ENCODE results near the gene SCGB1C1.
"Not testable (repeated sequence)": the region's sequence is repeated elsewhere in the genome, so short reads cannot be mapped to it uniquely, and the experiment has no call there.

Gene SCGB1C1

DNA sequence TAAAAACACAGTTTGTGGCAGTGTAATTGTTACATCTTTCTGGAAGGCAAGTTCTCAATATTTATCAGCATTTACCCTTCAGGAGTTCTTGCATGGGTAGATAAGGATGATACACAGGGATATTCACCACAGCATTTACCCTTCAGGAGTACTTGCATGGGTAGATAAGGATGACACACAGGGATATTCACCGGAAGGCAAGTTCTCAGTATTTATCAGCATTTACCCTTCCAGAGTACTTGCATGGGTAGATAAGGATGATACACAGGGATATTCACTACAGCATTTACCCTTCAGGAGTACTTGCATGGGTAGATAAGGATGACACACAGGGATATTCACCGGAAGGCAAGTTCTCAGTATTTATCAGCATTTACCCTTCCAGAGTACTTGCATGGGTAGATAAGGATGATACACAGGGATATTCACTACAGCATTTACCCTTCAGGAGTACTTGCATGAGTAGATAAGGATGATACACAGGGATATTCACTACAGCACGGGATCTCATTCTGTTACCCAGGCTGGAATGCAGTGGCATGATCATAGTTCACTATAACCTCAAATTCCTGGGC, 27.9 kb downstream of the SCGB1C1 start:
- FAIRE-seq = not testable (repeated sequence)

DNA sequence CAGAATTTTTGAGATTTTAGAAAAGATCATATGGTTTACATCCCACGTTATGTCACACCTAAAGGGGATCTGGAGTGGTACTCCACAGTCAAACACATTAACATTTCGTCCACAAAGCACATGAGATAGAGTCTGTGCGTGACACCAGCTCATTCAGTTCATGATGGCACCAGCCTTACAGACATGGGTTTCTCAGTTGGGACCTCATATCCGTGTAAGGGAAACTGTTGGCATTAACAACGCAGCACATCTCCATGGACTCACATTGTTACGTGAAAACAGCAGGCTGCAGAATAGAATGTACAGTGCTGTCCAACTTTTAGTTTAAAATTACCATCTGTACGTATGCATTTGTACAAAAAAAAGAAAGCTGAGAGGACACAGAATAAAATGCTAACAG, 28.7 kb downstream of the SCGB1C1 start:
- no peak for FAIRE-seq

DNA sequence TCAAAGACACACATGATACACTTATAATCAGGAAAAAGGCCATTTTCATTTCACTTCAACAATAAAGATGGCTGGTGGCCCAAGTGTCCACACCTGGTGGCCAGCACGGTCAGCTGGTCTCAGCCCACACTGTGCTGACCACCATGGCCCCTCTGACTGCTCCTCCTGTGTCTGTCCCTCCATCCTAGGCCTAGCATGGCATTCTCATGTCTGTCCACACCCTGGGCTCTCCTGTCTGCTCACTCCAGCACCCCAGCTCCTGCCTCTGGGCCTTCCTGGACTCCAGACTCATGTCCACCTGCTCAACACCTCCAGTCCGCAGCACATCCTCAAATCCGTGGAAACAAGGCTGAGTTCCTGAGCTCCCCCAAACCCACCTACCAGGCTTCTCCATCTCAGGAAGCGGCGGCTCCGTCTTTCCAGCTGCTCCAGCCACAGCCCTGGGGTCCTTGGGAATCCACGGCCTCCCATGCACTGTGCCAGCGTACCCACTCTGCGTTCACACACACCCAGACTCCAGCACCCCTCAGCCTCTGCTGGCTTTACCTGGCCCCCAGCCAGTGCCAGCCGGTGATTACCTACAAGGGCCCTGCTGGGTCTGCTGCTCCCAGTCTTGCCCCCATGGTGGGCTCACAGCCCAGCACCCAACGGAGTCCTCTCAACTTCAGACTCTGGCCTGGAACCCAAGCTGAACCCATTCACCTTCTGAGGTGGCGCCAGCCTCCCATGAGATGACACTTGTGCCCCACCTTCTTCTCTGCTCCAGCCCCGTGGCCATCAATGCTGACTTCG, 29.3 kb downstream of the SCGB1C1 start:
- no peak for FAIRE-seq

DNA sequence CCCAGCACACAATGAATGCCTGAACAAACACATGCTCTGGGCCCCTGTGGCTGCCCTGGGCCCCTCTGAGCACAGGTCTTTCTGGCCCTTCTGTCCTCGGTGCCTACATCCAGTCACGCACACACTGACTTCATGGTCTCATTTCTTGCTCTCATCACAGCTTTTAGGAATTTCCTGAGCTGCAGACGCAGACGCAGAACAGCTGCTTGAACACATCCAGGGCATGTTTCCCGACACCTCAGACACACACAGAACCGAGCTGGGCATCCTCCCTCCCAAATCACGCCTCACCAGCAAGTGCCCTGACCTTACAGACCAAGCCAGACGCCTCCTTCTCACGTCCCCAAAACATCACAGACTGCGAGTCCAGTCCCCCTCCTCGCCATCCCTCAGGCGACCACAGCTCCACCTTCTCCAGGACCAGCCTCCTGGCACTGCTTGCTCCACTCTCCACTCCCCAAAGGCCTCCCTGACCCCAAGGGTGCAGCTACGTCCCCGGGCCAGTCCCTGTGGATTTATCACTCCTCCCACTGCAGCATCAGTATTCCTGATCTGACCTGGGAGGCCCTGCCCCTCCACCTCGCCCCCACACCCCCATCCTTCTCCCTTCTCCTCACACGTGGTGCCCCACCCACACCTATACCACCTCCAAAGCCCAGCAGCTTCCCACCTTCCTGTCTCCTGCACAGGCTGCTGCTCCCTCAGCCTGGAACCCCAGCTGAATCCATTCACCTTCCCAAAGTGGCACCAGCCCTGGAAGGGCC, 30.3 kb downstream of the SCGB1C1 start:
- FAIRE-seq = no peak

DNA sequence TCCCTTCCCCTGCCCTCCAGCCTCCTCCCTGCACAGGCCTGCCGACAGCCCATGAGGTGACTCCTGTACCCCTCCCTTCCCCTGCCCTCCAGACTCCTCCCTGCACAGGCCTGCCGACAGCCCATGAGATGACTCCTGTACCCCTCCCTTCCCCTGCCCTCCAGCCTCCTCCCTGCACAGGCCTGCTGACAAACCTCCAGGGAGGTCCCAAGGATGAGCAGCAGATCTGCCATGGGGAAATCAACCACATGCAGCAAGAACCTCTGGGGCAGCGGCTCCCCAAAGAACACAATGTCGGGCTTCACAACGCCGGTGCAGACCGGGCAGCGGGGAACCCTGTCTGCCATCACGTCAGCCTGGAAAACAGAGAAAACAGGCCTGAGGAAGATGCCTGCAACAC, 31.0 kb downstream of the SCGB1C1 start:
- FAIRE-seq = no peak

DNA sequence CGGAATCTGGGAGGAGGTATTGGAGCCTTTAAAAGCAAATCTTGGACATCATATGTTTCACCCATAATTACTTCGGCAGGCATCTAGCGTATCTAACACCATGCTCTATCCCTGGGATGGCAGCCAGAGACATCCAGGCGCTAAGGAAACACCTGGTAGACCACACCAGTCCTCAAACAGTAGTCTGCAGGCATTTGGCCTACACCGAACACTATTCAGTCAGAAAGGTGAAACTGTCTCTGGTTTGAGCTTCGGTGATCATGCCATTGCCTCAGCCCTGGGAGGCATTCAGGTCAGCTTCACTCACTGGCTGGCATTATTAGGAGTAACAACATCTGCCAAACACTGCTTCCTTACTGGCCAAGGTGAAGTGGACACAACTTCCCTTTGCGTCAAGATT, 31.5 kb downstream of the SCGB1C1 start:
- FAIRE-seq = no peak

DNA sequence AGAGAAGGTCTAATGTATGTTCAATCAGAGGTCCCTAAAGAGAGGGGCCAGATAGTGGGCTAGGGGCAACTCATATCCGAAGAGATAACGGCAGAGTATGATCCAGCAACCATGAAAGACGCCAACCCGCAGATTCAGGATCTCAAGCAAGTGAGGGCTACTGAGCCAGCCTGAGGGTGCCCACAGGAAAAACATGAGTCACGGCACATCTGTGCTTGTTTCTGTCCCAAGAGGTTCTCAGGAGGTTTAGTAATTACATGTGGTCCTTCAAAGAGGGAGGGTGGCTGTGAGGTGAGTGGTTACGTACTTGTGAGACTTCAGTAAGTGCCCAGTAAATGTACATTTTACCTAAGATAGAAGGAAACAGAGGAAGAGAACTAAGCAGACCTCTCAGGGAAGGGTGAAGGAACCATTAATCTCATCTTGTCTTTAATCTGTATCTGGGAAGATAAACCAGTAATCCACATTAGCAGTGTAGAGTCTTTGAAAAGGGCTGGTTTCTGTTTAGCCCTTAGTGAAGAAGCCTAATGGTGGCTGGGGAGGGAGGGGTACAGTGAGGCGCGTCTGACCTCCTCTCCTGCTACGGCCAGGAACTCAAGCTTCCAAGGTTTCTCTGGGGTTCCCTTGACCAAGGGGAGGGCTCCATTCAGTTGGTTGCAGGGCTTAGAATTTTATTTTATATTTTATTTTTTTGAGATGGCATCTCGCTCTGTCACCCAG, 33.0 kb downstream of the SCGB1C1 start:
- FAIRE-seq = no peak

DNA sequence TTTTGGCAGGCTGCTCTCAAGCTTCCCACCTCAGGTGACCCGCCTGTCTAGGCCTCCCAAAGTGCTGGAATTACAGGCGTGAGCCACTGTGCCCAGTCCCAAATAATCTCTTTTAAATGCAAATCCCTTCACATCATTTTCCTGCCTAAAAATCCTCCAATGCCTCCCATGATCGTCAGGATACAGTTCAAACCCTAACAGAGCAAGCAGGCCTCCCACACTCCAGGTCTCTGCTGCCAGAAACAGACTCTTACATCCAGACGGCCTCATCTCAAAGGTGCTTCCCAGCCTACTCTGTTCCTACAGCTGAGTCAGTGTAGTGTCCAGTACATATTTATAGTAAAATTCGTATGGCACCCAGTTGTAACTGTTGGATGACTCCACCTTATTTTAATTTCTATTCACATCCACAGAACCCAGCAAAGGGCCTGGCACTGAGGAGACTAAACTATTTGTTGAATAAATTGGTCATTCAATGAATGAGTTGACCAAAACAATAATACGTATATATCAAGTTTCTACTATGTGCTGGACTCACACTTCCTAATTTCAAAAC, 35.0 kb downstream of the SCGB1C1 start:
- no peak for FAIRE-seq

DNA sequence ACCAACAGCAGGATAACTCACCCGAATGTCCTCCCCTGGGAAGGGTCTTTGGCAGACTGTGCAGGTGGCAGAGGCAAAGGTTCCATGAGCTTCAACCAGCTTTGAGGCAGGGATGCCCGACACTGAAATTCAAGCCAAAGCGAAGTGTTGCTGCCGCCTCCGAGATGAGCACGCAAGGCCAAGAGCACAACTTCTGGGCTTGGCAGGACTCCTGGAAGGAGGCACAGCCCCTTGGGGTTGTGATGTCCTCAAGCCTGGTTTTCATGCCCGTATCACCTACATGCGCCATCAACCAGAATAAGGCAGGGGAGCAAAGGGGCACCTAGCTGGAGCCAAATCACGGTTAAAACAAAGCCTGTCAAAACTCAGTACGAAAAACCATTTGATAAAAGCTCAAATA, 37.6 kb downstream of the SCGB1C1 start:
- no peak for FAIRE-seq

DNA sequence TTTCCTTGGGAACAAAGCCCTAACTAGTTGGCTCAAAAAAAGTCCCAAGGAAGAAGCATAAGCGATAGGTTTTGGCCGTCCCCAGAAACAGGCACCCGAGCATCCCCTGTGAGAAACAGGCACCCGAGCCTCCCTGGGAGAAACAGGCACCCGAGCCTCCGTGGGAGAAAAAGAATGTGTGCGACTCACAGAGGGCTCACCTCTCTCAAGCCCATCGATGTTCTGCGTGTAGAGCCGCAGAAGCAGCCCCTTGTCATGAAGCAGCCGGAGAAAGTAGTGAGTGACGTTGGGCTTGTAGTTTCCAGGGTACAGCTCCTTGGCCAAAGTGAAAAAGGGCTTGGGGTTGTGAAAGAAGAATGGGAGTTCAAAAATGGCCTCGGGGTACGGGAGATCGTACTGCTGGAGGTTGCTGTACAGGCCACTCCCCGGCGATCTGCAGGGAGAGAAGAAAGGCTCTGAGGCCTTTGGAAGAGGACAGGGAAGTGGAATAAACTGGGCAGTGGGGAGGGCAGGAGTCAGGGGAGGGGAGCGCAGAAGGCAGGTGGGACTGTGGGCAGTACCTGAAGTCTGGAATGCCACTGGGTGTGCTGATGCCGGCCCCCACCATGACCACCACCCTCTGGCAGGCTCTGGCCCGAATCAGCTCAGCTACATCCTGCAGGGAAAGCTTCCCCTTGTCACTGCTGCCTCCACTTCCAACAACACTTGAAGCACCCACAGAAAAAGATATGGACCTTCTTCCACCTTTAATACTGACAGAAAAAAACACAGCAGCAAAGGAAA, 40.1 kb downstream of the SCGB1C1 start:
- no peak for FAIRE-seq

DNA sequence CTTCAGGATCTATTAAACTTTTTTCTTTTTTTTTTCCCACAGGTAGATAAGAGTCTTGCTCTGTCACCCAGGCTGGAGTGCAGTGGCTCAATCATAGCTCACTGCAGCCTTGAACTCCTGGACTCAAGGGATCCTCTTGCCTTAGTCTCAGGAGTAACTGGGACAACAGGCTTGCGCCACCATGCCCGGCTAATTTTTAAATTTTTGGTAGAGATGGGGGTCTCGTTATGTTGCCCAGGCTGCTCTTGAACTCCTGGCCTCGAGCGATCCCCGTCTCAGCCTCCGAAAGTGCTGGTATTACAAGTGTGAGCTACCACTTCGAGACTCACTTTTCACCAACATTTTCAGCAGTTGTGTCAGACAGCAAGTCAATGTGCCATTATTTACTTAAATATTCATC, 42.3 kb downstream of the SCGB1C1 start:
- no peak for FAIRE-seq

DNA sequence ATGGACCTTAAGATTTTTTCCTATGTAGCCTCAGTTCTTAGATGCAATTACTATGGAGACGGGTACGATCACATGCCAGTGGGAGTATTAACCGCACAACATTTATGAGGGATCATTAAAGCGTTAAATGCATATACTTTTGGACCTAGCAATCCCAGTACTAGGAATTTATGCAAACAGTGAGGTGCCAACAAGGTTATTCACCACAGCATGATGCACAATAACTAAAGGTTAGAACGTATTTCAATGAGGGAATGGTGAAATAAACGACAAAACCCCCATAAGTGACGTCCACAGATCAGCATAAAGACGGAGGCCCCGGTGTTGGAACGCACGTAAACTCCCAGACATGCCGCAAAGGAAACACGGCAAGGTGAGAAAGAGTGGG, 42.7 kb downstream of the SCGB1C1 start:
- no peak for FAIRE-seq

DNA sequence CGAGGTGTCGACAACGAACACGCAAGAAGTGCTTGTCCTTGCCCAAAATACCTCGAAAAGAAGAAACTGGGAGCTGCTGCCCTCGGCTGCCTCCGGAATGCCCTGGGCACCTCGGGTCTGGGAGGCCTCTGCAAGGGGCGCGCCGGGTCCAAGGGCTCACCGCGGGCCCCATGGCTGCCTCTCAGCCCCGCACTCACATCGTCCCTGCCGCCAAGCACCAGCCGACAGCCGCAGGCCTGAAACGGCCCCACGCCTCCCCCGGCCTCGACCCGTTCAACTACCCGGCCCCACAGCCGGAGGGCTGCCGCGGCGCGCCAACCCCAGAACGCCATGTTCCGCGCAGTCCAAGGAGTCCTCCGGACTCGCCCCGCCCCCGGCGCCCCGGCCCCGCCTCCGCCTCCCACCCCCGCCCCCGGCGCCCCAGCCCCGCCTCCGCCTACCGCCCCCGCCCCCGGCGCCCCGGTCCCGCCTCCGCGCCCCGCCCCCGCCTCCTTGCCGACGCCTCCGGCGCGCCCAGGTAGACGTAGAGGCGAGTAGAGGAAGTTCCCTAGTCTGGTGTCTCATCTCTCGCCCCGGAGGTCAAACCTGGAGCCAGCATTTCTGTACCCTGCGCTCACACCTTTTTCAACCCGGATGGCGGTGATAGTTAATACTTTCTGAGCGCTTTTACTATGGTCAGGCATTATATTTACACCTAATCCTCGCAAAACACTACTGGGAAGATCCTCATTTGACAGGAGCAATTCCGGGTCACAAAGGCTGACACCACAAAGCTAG, 43.3 kb downstream of the SCGB1C1 start, which contains the start of gene SIRT3:
Gene SIRT3, minus strand, starts transcription at position 346 of the 777 bp plus-strand sequence. Its CDS starts 14 bp downstream, at position 332.
- no peak for FAIRE-seq

DNA sequence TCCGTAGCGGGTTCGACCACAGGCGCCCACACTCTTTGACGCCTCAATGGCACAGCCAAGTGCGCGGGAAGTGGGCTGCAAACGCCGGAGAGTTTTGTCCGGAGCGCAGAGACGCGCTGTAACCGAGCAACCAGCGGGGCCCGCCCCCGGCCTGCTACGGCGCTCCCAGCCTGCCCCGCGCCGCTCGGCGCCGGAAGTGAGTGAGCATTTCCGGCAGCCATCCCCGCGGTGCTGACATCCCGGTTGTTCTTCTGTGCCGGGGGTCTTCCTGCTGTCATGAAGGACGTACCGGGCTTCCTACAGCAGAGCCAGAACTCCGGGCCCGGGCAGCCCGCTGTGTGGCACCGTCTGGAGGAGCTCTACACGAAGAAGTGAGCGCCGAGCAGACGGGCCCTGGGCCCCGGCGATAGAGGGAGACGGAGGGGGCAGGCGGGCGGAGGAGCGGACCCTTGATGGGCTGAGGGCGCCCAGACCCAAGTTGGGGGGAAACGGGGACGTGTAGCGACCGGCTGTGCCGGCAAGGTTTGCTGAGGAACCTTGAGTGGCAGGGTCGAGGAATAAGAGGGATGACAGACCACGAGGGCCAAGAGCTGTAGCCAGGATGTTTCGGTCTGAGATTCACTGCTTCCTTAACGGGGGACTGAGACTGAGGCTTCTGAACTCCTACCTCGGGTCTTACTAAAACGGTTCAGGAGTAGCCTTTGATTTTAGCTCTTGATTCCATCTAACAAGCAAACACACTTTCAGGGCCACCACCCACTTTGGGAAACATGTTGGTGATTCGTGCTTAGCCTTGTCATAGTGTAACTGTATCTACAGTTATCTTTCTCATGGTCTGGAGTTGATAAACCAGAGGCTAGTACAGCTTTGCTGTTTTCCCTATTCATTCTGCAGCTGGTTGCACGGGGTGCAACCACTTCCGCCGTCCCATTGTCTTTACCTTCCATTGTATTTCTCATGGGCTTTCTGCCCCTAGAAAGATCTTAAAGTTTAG, 44.2 kb downstream of the SCGB1C1 start, which contains the start of gene PSMD13:
Gene PSMD13, plus strand, starts transcription at position 203 of the 994 bp plus-strand sequence. Its CDS starts 74 bp downstream, at position 277.
- FAIRE-seq = no peak

DNA sequence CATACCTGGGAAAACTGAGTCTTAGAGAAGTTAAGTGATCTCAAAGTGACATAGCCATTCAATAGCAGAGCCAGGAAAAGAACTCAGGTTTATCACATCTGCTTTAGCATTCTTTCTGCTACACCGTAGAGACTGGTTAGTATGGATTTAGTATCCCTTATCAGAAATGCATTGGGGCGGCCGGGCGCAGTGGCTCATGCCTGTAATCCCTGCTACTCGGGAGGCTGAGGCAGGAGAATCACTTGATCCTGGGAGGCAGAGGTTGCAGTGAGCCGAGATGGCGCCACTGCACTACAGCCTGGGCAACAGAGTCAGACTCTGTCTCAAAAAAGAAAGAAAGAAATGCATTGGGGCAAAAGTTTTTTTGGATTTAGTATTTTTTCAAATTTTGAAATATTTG, 45.5 kb downstream of the SCGB1C1 start:
- FAIRE-seq = not testable (repeated sequence)

DNA sequence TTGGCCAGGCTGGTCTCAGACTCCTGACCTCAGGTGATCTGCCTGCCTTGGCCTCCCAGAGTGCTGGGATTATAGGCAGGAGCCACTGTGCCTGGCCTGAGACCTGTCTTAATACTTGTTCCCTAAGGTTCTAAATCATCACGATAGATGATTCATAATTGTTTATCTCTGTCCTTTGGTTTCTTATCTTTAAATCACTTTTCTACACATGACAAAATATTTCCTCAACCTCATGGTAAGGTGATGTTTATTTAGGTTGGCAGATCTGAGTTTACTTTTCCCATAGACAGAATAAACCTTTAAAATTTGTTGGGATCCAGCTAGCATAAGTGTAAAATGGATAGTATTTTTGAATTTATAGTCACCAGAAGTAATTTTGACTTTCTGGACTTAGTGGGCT, 47.4 kb downstream of the SCGB1C1 start:
- no peak for FAIRE-seq

DNA sequence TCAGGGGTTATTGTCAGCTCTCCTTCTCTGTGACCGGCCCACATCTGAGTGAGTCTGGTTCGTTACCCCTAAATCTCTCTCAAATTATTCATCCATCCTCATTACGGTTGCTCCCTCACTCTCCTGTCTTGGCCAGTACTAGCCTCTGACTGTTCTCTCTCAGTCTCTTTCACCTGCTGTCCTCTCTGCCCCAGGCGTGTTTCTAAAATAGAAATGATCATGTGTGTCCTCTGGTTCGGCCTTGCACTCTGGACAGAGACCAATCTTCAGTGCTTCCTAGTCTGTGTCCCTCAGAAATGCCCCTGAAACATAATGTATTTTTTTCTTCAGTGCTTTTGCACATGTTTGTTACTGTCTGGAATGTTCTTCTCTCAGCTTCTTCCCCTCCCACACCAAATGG, 48.8 kb downstream of the SCGB1C1 start:
- FAIRE-seq = no peak
